ENCODE data around the gene KLHL8. TPM values are rescaled to one million over a fixed set of nuclear protein-coding genes. Genes with fewer than 3 reads are reported as not detected.

Gene KLHL8
- total RNA-seq, 4 donors from 2014 or later: 6.3 to 18.2 (median 13.3) TPM

GRCh38 chr4:87193958-87194675 is 26.3 kb downstream of the KLHL8 start:
- Histone ChIP-seq H3K4me3 (no peak overlapping the region), H3K4me1 (no peaks in the 10 kb centered on the region), H3K27me3 (no peaks in the 10 kb centered on the region), H3K9me3 (no peaks in the 10 kb centered on the region), H3K36me3 (no peaks in the 10 kb centered on the region), H3K27ac (no peak overlapping the region)
- 92 to 93% methylated on average over 4 of the region's 4 CpGs for WGBS, 2 donors
- no peak for TF ChIP-seq CTCF (IDR thresholded peaks at IDR 0.05)
- no peak for TF ChIP-seq POLR2A (IDR thresholded peaks at IDR 0.05)
- no peak for TF ChIP-seq EP300 (IDR thresholded peaks at IDR 0.05)
- DNase-seq (ENCODE audit: low spot score in 2 of 2): no peak

- TF ChIP-seq CTCF (IDR thresholded peaks at IDR 0.05) (no peak), POLR2A (IDR thresholded peaks at IDR 0.05) (no peak), EP300 (IDR thresholded peaks at IDR 0.05) (no peak)
- Histone ChIP-seq H3K36me3 (no peaks in the 10 kb centered on the region), H3K4me1 (no peaks in the 10 kb centered on the region), H3K27me3 (no peaks in the 10 kb centered on the region), H3K9me3 (no peaks in the 10 kb centered on the region), H3K27ac (no peak overlapping the region), H3K4me3 (no peak overlapping the region)
- no peak for DNase-seq (ENCODE audit: low spot score in 2 of 2)
- WGBS, 2 donors: 97 to 99% methylated on average over 3 of the region's 3 CpGs
Measured at GRCh38 chr4:87192145-87192919, 28.1 kb downstream of the KLHL8 start.

- H3K36me3 ChIP-seq: no peaks in the 10 kb centered on the region
- no peak for TF ChIP-seq CTCF (IDR thresholded peaks at IDR 0.05)
- no peak overlapping the region for H3K27ac ChIP-seq
- no peaks in the 10 kb centered on the region for H3K4me1 ChIP-seq
- no peaks in the 10 kb centered on the region for H3K9me3 ChIP-seq
- H3K4me3 ChIP-seq: no peak overlapping the region
- no peaks in the 10 kb centered on the region for H3K27me3 ChIP-seq
- DNase-seq (ENCODE audit: low spot score in 2 of 2): no peak
- WGBS, 2 donors: 93 to 94% methylated on average over 7 of the region's 7 CpGs
Measured at GRCh38 chr4:87188932-87189331, 31.5 kb downstream of the KLHL8 start.

GRCh38 chr4:87188048-87188447 is 32.4 kb downstream of the KLHL8 start:
- Histone ChIP-seq H3K4me3 (no peak overlapping the region), H3K27me3 (no peaks in the 10 kb centered on the region), H3K36me3 (no peaks in the 10 kb centered on the region), H3K27ac (no peak overlapping the region), H3K9me3 (no peaks in the 10 kb centered on the region), H3K4me1 (no peaks in the 10 kb centered on the region)
- DNase-seq (ENCODE audit: low spot score in 2 of 2): no peak
- TF ChIP-seq EP300 (IDR thresholded peaks at IDR 0.05) (no peak), POLR2A (IDR thresholded peaks at IDR 0.05) (no peak), CTCF (IDR thresholded peaks at IDR 0.05) (no peak)
- WGBS, 2 donors: 58 to 64% methylated on average over 2 of the region's 2 CpGs

GRCh38 chr4:87185146-87185870 is 35.1 kb downstream of the KLHL8 start:
- H3K27ac ChIP-seq: no peak overlapping the region
- H3K9me3 ChIP-seq: no peaks in the 10 kb centered on the region
- TF ChIP-seq EP300 (IDR thresholded peaks at IDR 0.05) (no peak), POLR2A (IDR thresholded peaks at IDR 0.05) (no peak), CTCF (IDR thresholded peaks at IDR 0.05) (no peak)
- DNase-seq (ENCODE audit: low spot score in 2 of 2): no peak
- no peaks in the 10 kb centered on the region for H3K36me3 ChIP-seq
- WGBS, 2 donors: 96% methylated on average over 5 of the region's 5 CpGs
- H3K4me3 ChIP-seq: no peak overlapping the region
- H3K4me1 ChIP-seq: no peaks in the 10 kb centered on the region
- no peaks in the 10 kb centered on the region for H3K27me3 ChIP-seq
